Right lobe of liver (tissue), 6 donors: ENCODE data around the gene RIPOR3. TPM values are rescaled to one million over a fixed set of nuclear protein-coding genes. Genes with fewer than 3 reads are reported as not detected.
"Not testable (repeated sequence)": the region's sequence is repeated elsewhere in the genome, so short reads cannot be mapped to it uniquely, and the experiment has no call there.

ENCODE experiments used
- ATAC-seq, 4 donors: fragments of 200-7000 bp; cut with Tn5 transposase; one replicate each; pipeline ENCODE4 v1.9.1; 2020; ENCODE audit warnings: mild to moderate bottlenecking in 4 of 4, moderate library complexity in 4 of 4
- DNase-seq, 3 donors: peaks; one replicate each; pipeline ENCODE4 v3.0.0-alpha.2; 2020
- H3K27ac ChIP-seq, 3 donors: fragments of 200-600 bp; one replicate each; pipeline ENCODE4 v1.8.0; 2022
- H3K27me3 ChIP-seq, 2 donors: fragments of 200-600 bp; one replicate each; pipeline ENCODE4 v1.8.0; 2022
- H3K36me3 ChIP-seq, 4 donors: fragments of 200-600 bp; sonication (generic) in 1 of 4; one replicate each; pipeline versions ENCODE4 v1.5.1 to v1.8.0; 2017 to 2022; ENCODE audit warnings: control low read depth in 1 of 4
- H3K4me1 ChIP-seq, 4 donors: fragments of 200-600 bp; sonication (generic) in 1 of 4; one replicate each; pipeline versions ENCODE4 v1.5.1 to v1.8.0; 2017 to 2022; ENCODE audit warnings: control low read depth in 1 of 4
- H3K4me3 ChIP-seq, 3 donors: fragments of 200-600 bp; one replicate each; pipeline ENCODE4 v1.8.0; 2022
- H3K9me3 ChIP-seq, 4 donors: fragments of 200-600 bp; sonication (generic) in 1 of 4; one replicate each; pipeline versions ENCODE4 v1.5.1 to v1.8.0; 2017 to 2022; ENCODE audit warnings: control low read depth in 1 of 4
- POLR2A ChIP-seq: fragments of 450-650 bp; IDR thresholded peaks from one replicate; pipeline ENCODE4 v1.6.1; 2017; ENCODE audit warnings: antibody characterized with exemption, mild to moderate bottlenecking
- WGBS: methylation state at CpG from one replicate; pipeline ENCODE4 v1.1.6; 2018; ENCODE audit warnings: low coverage, low lambda C conversion rate; ENCODE audit not compliant: insufficient coverage; ENCODE audit errors: missing lambda C conversion rate; 5-methylcytosine and 5-hydroxymethylcytosine counted together
- intact Hi-C, 2 donors: fragments of 100-400 bp; cut with DNase I; formaldehyde crosslinking; loops; one replicate each; pipeline versions ENCODE4 v1.11.2 to v1.14.1; 2022
- total RNA-seq, 6 experiments: library from RNA; depleted of rRNA in 2 of 6; stranded (reverse); fragments of >200 nt in 2 of 6; fragmentation: NEBNext Ultra II Directional in 3 of 6; extraction: Animal tissue kit (Norgen Biotek cat#: 25700) in 3 of 6; gene quantifications; one replicate each; pipeline versions ENCODE4 v1.1.0 to v1.2.4, GENCODE V29; 2016 to 2023
- TF ChIP-seq, protein P1 (sequence below), 4 donors: fragments of 200-600 bp in 3 of 4; fragments of 450-650 bp in 1 of 4; IDR thresholded peaks; one replicate each; pipeline versions ENCODE4 v1.5.1 to v1.8.0; 2016 to 2022; ENCODE audit warnings: antibody characterized with exemption in 4 of 4, mild to moderate bottlenecking in 2 of 4
- donor health status: DM: no; HTN: yes; CAD: no.
- donor health status: DM: no; HTN: no; CAD: no.
- donor health status: DM: no; HTN: no; CAD: no.
- donor health status: DM: no; HTN: yes; CAD: no.
- donor health status: DM: no; HTN: yes; CAD: no.

RIPOR3 gene
- total RNA-seq, 6 experiments from 2014 or later, result 4.8 to 13.8 (median 8.9) TPM

DNA sequence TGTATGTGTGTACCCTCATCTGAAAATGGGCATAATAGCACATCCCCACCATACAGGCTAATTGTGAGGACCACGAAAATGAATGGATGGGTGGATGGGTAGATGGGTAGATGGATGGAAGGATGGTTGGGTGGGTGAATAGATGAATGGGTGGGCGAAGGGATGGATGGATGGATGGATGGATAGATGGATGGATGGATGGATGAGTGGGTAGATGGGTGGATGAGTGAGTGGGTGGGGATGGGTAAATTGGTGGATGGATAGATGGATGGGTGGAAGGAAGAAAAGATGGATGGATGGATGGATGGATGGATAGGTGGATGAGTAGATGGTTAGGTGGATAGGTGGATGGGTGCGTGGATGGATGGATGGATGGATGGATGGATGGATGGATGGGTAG lies 19.7 kb downstream of the RIPOR3 start:
- intact Hi-C loops, result no loop called here
- DNase-seq (no peak), ATAC-seq (no peak)
- Histone ChIP-seq H3K27me3 (no peaks in the 10 kb centered on the region), H3K9me3 (no peaks in the 10 kb centered on the region), H3K4me3 (no peak overlapping the region), H3K36me3 (no peaks in the 10 kb centered on the region), H3K27ac (no peak overlapping the region), H3K4me1 (no peaks in the 10 kb centered on the region)
- TF ChIP-seq POLR2A, result no peak
- TF ChIP-seq, protein P1, sequence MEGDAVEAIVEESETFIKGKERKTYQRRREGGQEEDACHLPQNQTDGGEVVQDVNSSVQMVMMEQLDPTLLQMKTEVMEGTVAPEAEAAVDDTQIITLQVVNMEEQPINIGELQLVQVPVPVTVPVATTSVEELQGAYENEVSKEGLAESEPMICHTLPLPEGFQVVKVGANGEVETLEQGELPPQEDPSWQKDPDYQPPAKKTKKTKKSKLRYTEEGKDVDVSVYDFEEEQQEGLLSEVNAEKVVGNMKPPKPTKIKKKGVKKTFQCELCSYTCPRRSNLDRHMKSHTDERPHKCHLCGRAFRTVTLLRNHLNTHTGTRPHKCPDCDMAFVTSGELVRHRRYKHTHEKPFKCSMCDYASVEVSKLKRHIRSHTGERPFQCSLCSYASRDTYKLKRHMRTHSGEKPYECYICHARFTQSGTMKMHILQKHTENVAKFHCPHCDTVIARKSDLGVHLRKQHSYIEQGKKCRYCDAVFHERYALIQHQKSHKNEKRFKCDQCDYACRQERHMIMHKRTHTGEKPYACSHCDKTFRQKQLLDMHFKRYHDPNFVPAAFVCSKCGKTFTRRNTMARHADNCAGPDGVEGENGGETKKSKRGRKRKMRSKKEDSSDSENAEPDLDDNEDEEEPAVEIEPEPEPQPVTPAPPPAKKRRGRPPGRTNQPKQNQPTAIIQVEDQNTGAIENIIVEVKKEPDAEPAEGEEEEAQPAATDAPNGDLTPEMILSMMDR (IDR thresholded peaks at IDR 0.05), result no peak
- WGBS, result 77% methylated on average over 3 of the region's 3 CpGs

DNA sequence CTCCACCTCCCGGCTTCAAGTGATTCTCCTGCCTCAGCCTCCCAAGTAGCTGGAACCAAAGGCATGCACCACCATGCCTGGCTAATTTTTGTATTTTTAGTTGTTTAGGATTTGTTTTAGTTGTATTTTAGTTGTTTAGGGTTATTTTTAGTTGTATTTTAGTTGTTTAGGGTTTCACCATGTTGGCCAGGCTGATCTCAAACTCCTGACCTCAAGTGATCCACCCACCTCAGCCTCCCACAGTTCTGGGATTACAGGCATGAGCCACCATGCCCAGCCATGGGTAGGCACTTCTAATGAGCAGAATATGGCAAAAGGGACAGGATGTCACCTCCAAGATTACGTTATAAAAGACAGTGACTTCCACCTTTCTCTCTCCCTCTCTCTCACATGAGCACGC lies 20.3 kb downstream of the RIPOR3 start:
- WGBS, result 56% methylated on average over 3 of the region's 3 CpGs
- H3K4me3 ChIP-seq, DNase-seq, H3K27ac ChIP-seq, H3K9me3 ChIP-seq, H3K36me3 ChIP-seq, H3K4me1 ChIP-seq, H3K27me3 ChIP-seq, intact Hi-C loops, ATAC-seq: not testable (repeated sequence)

DNA sequence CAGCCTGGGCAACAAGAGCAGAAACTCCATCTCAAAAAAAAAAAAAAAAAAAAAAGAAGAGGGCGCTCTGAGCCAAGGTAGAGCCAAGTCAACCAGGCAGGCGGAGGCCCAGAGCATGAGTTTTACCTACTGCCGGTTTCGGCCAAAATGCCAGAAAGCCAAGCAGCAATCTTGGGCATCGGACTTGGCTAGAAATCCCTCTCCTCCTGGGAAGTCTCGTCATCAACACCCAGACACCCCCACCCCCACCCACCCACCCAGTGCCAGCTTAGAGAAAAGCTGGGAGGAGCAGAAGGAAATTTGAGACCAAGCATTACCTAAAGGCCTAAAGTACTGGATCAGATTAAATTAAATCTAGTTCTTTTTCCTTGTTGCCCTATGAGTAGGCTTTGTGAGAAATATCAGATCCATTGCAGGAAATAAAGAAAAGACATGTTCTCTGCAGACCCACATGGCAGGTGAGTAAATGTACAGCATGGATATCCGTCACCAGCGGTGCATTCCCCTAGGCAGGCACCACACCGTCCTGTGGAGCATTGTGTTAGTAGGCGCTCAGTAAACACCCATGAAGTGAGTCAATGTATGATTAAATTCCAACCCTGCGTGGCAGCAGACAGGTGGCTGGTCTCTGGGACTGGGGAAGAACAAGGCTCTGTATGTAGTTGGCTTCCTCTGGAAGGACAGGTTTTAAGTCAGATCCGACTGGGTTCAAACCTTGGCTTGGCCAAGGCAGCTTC lies 21.0 kb downstream of the RIPOR3 start:
- WGBS, result 79% methylated on average over 12 of the region's 12 CpGs
- H3K36me3 ChIP-seq, result no peaks in the 10 kb centered on the region
- H3K27me3 ChIP-seq, result no peaks in the 10 kb centered on the region
- H3K4me3 ChIP-seq, result no peak overlapping the region
- intact Hi-C loops, result no loop called here
- H3K4me1 ChIP-seq, result no peaks in the 10 kb centered on the region
- ATAC-seq, result peak in 1 of 4 donors; percentile 72
- DNase-seq, result peak in 1 of 3 donors; percentile 34
- TF ChIP-seq POLR2A, result no peak
- TF ChIP-seq, protein P1 (IDR thresholded peaks at IDR 0.05), result no peak
- no peaks in the 10 kb centered on the region for H3K9me3 ChIP-seq
- no peak overlapping the region for H3K27ac ChIP-seq

DNA sequence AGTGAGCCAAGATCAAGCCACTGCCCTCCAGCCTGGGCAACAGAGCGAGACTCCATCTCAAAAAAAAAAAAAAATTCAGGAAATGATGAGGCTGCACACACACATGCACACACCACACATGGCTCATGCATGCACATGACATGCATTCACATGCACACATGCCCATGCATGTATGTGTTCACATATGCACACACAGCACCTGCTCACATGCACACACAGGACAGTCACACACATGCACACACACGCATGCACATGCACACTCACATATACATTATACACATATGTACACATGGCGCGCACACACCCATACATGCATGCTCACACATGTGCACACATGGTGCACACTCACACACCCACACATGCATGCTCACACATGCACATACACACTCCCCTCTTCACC lies 22.5 kb downstream of the RIPOR3 start:
- H3K9me3 ChIP-seq, result no peaks in the 10 kb centered on the region
- peaks cover 0 to 6% (median 0%) of the 10 kb centered on the region in 4 donors for H3K4me1 ChIP-seq
- no peaks in the 10 kb centered on the region for H3K27me3 ChIP-seq
- ATAC-seq (no peak), DNase-seq (no peak)
- no peak overlapping the region for H3K27ac ChIP-seq
- H3K36me3 ChIP-seq, result no peaks in the 10 kb centered on the region
- intact Hi-C loops, result loop anchor here in 1 of 2 donors (10.0 kb wide), 1 partner anchor 76 kb away; no protein-coding TSS in a partner anchor
- 100% methylated on average over 2 of the region's 4 CpGs for WGBS
- TF ChIP-seq, protein P1 (IDR thresholded peaks at IDR 0.05), result no peak
- TF ChIP-seq POLR2A, result no peak
- H3K4me3 ChIP-seq, result no peak overlapping the region

DNA sequence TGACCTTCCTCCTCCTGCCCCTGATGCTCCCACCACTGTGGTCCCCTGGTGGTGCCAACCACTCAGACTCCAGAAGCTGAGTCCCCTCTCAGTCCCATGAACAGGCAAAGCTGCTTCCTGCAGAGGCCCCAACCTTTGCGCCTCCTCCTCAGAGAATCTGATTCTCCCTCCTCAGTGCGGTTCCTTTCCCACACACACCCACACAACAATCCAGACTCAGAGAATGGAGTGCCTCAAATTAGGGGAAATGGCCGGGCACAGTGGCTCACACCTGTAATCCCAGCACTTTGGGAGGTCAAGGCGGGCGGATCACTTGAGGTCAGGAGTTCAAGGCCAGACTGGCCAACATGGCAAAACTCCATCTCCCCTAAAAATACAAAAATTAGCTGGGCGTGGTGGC lies 23.0 kb downstream of the RIPOR3 start:
- H3K4me1 ChIP-seq, result peaks cover 0 to 11% (median under 1%) of the 10 kb centered on the region in 4 donors
- H3K27ac ChIP-seq, result no peak overlapping the region
- H3K9me3 ChIP-seq, result no peaks in the 10 kb centered on the region
- 73% methylated on average over 5 of the region's 6 CpGs for WGBS
- TF ChIP-seq, protein P1 (IDR thresholded peaks at IDR 0.05), result no peak
- no peak for TF ChIP-seq POLR2A
- intact Hi-C loops, result loop anchor here in 1 of 2 donors (10.0 kb wide), 1 partner anchor 76 kb away; no protein-coding TSS in a partner anchor
- ATAC-seq (no peak), DNase-seq (no peak)
- no peak overlapping the region for H3K4me3 ChIP-seq
- H3K27me3 ChIP-seq, result no peaks in the 10 kb centered on the region
- H3K36me3 ChIP-seq, result no peaks in the 10 kb centered on the region
